Middle frontal gyrus (tissue), 1 donor: ENCODE measurements around the gene DNAJC5G.

Experiments
- DNase-seq: peaks from one replicate; pipeline ENCODE4 v3.0.0-alpha.2; 2015; ENCODE audit warnings: low spot score; ENCODE audit errors: extremely low spot score

Gene DNAJC5G, protein sequence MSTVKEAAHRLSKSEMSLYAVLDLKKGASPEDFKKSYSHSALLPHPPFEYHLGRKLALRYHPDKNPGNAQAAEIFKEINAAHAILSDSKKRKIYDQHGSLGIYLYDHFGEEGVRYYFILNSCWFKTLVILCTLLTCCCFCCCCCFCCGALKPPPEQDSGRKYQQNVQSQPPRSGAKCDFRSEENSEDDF

DNA sequence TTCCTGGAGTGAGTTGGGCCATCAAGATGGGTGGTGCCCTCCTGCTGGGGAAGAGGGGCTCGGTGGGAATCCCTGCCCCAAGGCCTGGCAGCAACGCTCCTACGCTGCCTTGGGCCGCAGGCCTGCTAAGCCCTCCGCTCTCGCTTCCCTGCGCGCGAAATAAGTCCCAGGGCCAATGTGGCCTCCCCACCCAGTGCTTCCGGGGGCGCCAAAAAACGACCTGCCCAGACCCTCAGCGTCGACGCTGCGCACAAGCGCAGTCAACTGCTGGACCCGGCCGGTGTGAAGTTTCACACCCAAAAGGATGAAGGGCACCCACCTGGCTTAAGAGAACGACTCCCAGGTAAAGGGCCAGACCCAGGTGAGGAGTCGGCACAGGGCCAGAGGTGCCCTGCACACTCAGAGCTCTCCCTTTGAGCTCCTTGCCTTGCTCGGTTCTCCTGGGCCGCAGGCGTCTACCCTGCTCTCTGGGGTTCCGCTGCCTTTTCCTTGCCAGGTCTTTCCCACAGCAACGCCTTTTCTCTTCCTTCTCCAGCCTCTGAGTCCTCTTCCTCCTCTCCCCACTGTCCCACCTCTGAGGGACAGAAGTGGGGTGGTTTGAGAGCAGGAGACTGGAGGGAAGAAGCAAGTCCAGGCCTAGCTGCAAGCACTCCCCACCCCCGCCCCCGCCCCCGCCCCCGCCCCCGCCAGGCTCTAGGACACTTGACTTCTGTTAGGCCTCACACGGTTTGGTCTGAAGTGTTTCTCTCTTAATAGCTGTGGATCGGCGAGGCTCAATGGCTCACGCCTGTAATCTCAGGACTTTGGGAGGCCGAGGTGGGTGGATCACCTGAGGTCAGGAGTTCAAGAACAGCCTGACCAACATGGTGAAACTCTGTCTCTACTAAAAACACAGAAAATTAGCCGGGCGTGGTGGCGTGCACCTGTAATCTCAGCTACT lies at the start of gene DNAJC5G:
DNAJC5G (plus strand) TSS at position 223 of the 940 bp plus-strand sequence. CDS start 1,296 bp downstream, outside the sequence.
- DNase-seq = no peak

DNA sequence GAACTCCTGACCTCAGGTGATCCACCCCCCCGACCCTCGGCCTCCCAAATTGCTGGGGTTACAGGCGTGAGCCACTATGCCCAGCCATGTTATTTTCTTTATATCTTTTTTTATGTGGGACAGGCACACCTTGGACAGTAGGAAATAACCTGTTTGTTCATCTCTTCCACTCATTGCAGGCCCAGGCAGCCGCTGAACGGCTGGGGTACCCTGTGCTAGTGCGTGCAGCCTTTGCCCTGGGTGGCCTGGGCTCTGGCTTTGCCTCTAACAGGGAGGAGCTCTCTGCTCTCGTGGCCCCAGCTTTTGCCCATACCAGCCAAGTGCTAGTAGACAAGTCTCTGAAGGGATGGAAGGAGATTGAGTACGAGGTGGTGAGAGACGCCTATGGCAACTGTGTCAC lies 49.7 kb upstream of the DNAJC5G start:
- DNase-seq = no peak

DNA sequence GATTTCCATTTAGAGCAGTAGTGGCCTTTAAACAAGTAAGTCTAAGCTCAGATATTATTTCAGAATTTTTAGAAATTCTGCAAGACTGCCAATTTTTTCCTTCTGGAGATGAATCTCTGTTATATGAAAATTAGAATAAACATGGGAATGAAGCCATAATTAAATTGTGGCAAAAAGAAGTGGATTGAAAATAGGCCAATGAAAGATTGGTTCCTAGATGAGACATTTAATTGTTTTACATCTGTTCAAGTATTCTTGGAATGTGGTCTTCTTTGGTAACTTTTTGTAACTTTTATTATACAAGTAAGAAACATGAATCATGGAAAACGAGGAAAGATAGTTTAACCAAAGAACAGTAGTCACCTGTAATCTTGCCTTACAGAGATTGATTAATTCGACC lies 47.7 kb upstream of the DNAJC5G start:
- DNase-seq = no peak

DNA sequence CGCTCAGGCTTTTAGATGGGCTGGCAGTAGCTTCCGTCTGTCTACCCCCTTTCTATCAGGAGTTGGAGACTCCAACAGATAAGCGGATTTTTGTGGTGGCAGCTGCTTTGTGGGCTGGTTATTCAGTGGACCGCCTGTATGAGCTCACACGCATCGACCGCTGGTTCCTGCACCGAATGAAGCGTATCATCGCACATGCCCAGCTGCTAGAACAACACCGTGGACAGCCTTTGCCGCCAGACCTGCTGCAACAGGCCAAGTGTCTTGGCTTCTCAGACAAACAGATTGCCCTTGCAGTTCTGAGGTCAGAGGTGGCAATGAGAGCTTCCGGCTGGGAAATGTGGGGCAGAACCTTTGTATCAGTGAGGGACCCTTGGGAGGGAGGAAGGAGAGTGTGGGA lies 43.3 kb upstream of the DNAJC5G start:
- no peak for DNase-seq

DNA sequence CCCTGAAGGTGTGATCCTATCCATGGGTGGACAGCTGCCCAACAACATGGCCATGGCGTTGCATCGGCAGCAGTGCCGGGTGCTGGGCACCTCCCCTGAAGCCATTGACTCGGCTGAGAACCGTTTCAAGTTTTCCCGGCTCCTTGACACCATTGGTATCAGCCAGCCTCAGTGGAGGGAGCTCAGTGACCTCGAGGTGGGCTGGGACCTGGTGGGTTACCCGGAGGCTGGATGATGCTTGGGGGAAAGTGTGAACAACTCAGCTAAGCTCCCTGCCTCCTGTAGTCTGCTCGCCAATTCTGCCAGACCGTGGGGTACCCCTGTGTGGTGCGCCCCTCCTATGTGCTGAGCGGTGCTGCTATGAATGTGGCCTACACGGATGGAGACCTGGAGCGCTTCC lies 41.9 kb upstream of the DNAJC5G start:
- no peak for DNase-seq

DNA sequence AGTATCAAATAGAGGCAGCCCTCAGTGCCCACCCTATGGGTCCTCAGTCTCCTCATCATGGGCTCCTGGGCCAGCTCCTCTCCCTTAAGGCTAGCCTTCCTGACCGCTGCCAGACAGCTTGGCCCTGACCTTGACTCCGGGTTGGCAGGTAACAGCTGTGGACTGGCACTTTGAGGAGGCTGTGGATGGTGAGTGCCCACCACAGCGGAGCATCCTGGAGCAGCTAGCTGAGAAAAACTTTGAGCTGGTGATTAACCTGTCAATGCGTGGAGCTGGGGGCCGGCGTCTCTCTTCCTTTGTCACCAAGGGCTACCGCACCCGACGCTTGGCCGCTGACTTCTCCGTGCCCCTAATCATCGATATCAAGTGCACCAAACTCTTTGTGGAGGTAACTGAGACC lies 39.1 kb upstream of the DNAJC5G start:
- DNase-seq = no peak

DNA sequence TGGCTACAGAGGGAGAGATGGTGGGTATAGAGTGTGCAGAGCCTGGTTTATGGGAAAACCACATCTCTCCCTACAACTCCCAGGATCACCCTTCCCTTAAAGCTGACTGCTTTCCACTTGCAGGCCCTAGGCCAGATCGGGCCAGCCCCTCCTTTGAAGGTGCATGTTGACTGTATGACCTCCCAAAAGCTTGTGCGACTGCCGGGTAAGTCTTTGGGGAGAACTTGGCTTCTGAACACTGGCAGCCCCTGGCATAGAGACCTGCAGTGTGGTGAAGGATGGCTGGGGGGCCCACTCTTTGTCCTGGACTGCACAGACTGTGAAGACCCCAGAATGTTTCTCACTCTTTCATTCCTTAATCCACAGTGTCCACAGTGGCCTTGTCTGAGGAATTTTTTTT lies 38.6 kb upstream of the DNAJC5G start:
- no peak for DNase-seq

DNA sequence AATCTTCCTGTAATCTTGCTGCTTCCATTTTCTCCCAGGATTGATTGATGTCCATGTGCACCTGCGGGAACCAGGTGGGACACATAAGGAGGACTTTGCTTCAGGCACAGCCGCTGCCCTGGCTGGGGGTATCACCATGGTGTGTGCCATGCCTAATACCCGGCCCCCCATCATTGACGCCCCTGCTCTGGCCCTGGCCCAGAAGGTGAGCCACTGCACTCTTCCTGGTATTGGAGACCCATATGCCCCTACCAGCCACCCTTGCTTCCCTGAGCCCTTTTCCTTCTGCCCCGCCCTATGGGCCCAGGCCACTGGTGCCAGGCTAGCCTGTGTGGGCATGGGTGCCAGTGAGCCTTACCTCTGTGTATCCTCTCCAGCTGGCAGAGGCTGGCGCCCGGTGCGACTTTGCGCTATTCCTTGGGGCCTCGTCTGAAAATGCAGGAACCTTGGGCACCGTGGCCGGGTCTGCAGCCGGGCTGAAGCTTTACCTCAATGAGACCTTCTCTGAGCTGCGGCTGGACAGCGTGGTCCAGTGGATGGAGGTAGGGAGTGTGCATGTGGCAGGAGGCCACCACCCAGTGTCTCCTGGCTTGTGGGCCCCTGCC lies 37.8 kb upstream of the DNAJC5G start:
- no peak for DNase-seq

DNA sequence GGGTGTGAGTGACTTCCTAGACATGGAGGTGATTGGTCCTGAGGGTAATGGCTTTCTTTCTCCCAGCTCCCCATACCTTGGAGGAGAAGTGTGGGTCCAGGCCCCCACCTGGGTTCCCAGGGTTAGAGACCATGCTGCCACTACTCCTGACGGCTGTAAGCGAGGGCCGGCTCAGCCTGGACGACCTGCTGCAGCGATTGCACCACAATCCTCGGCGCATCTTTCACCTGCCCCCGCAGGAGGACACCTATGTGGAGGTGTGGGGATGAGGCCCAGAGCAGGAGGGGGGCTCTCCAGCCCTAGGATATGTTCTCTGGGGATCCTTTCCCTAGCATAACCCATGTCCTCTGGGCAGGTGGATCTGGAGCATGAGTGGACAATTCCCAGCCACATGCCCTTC lies 36.3 kb upstream of the DNAJC5G start:
- DNase-seq = no peak

DNA sequence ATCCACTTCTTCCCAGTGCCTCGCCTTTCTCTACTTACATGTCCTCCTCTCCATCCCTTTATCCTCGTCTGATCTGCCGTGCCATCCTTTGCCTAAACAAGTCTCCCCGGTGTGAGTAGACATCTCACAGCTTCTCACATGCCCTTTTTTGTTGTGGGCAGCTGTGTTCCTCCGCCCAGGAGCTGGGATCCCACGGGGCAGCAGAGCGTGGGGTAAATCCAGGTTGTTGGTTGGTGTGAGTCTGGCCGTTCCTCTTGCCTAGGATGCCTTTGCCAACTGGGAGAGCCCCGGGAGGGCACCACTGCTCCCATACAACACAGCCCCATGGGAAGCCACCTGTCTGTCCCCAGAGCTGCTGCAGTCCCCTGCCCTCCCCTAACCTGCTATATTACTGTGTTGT lies 34.8 kb upstream of the DNAJC5G start:
- no peak for DNase-seq

DNA sequence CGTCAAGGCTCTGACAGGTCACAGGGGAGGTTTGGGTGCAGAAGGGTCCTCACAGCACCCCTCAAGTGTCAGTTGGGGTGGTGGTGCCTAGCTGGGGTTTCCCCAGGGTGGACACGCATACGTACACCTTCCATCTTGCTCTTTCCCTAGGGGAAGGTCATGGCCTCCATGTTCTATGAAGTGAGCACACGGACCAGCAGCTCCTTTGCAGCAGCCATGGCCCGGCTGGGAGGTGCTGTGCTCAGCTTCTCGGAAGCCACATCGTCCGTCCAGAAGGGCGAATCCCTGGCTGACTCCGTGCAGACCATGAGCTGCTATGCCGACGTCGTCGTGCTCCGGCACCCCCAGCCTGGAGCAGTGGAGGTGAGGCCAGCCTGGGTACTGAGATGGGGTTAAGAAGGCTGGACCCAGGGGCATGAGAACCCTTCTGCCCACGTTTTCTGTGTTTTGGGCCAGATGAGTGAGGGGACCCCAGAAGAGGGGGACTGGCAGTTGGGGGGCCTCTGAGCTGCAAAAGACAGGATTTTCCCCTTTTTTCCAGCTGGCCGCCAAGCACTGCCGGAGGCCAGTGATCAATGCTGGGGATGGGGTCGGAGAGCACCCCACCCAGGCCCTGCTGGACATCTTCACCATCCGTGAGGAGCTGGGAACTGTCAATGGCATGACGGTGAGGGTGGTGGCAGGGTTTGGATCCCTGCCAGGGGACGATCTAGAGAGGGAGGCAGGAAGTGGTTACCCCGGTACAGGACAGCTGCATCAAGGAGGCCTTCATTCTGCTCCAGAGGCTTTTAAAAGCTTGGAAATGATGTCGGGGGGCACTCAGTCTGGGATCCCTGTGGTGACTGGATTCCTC lies 33.2 kb upstream of the DNAJC5G start:
- DNase-seq = no peak

DNA sequence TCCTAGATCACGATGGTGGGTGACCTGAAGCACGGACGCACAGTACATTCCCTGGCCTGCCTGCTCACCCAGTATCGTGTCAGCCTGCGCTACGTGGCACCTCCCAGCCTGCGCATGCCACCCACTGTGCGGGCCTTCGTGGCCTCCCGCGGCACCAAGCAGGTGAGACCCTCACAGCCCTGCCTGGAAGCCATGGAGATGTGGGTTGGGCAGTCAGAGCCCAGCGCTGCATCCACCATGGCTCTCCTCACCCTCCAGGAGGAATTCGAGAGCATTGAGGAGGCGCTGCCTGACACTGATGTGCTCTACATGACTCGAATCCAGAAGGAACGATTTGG lies 32.6 kb upstream of the DNAJC5G start:
- DNase-seq = no peak

DNA sequence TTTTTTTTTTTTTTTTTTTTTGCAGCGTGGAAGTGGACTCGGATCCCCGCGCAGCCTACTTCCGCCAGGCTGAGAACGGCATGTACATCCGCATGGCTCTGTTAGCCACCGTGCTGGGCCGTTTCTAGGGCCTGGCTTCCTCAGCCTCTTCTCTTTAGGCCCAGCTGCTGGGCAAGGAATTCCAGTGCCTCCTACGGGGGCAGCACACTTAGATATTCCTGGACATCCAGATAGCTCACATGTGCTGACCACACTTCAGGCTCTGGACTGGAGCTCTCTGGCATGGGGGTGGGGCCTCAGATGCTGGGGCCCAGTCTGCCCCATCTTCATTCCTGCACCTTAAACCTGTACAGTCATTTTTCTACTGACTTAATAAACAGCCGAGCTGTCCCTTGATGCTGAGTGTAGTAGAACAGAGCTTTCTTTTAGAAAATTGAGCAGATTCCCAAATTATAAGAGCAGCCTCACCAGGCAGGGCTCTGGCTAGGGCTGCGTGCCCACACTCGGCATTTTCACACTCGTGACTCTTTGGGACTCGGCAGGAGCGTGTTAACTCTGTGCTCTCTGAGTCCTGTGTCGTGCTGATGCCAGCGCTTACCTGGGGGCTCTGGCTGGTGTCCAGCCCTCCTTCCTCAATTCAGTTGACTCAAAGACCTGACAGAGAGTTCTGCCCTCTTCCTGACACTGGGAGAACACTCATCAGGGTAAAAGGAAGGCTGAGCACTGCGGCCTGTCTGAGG lies 31.7 kb upstream of the DNAJC5G start:
- DNase-seq = no peak

DNA sequence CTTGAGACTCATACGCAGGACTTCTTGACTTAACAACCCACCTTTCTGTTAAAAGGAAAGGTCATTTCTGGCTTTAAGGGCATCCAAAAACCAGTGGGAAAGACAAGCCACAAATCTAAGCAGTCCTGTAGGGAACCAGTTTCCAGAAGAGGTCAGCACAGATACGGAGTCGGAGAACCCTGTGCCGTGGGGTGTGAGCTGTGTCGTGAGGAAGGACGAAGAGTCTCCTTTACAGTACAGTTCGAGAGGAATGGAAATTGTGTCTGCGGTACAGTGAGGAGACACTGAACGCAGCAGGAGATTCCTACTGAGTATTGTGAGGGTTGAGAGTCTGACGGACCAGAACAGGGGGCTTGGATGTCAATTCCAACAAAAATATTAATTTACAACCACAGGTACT lies 30.1 kb upstream of the DNAJC5G start:
- DNase-seq = no peak

DNA sequence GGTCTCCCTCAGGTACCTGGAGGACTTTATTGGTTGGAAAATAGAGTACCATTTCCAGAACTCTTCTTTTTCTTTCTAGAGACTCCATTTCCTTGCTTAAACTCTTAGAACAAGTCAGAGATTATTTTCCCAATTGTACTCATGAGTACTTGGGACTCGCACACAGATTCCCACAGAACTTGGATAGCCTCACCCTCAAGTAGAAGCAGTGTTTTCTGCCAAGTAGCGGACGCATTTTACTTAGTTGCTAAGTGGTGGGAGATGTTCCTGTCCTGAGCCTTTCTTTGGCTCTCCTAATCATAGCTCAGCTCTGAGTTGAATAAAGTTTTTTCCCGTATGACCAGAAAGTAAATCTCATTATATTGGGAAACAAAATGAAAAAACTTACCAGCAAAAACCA lies 29.6 kb upstream of the DNAJC5G start:
- DNase-seq = no peak

DNA sequence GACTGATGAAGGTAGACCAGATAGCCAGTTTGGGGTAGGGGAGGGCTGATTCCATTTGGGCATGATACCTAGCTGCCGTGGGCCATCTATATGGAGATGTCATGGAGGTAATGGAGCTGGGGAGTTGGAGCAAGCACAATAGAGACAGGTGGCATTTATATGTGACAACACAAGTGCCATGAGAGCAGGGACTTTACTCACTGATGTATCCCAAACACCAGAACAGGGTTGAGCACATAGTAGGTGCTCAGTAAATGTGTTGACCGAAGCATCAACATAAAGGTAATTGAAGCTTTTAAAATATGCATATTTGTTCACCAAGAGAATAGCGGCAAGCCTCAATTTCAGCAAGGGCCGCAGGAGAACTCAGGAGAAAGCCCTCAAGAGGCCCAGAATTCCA lies 27.3 kb upstream of the DNAJC5G start:
- no peak for DNase-seq

DNA sequence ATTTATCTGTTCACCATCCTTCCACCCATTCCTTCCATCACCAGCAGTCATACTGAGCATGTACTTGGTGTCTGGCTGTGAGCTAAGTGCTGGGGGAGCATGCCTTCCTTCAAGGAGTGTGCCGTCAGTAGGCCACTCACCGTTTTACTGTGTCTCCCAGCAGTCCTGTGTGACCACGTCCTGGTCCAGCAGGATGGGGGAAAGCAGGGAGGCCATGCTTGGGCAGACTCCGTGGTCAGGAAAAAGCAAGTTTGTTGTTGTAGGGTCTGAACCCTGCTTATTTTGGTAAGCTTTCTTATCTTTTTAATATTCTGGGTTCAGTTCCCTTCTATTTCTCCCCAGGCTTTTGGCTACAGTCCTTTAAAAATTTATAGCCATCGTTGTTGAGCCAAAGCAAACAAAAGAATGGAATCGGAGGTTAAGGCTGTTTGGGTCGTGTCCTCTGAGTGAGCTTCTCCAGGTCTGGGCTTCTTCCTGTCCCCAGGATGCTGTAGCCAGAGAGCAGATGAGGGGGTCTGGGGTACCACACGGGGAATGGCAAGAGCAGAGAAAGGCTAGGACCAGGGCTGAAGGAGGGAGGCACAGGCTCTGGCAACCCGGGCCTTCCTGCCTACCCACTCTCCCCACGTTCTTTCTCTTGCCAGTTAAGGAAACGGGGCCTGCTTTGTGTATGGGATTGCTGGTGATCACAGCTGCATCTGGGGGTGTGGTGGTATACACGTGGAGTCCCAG lies 25.9 kb upstream of the DNAJC5G start:
- DNase-seq = no peak

DNA sequence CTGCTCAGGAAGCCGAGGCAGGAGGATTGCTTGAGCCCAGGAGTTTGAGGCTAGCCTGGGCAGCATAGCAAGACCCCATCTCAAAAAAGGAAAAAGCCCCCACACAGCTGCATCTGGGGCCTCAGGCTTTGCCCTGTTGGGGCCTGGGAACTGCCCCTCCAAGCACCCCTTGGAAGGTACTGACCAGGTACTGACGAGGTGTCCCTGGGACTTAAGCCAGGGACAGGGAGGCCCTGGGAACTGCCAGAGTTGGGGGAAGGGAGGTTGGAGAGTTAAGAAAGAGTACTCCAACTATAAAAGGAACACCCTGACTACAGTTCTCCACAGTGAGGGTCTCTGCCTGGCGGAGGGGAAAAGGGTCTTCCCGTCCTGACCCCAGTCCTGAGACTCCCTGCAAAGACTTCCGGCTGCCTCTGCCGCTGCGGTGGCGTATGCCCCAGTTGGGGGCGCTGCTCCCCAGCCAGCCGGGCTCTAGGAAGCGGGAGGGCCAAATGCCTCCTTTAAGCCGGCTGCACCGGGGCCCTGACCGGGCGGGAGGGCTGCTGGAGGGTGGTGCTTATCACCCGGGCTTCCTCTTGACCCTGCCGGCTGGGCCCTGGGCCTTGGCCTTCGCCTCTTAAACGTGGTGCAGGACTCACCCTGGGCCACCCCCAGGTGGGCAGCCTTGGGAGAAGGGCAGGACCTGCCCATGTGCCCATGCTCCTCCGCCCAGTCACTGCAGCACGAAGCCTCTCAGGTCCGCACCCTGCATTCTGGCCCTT lies 25.2 kb upstream of the DNAJC5G start:
- DNase-seq = peak; percentile 14

DNA sequence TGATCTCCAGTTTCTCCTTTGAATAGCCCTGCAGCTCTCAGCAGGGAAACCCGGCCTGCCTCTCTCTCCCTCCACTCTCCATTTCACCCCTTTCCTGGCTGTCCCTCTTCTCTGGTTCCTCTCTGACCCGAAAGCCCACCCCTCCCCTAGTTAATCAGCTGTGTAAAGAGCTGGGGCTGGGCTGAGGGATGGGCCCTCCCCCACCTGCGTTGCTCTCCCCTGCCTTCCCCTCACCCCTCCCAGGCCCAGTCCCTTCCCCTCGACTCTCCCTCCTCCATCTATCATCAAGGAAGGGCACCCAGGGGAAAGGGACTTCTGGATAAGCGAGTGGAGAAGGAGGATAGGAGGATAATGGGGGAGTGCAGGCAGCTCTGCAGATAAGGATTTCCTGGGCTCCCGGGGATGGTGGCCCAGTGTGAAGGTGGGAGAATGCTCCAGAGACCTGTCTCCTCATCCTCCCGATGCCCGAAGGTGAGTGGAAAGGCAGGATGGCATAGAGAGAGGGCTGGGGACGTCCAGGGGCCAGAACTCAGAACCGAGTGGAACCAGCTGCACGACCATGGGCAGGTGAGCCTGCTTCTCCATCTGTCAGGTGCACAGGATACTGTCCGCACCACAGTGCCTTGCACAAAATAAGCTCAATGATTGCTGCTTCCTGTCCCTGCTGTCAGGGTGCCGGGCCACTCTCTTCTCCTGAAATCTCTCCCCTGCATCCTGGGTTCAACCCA lies 24.4 kb upstream of the DNAJC5G start:
- DNase-seq = no peak
